ENCODE results near the gene FNBP1L. TPM values are rescaled to one million over a fixed set of nuclear protein-coding genes. Genes with fewer than 3 reads are reported as not detected.

The FNBP1L gene
- total RNA-seq, 4 donors from 2014 or later, result 6.1 to 24.7 (median 14.7) TPM

DNA sequence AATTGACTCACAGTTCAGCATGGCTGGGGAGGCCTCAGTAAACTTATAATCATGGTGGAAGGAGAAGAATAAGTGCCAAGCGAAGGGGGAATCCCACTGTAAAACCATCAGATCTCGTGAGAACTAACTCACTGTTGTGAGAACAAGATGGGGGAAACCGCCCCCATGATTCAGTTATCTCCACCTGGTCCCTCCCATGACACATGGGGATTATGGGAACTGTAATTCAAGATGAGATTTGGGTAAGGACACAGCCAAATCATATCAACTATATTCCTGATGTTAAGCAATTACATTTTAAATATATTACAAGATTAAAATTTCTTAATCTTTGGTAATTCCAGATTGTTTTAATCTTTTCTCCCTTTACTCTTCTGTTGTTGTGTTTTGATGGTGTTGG is 55.2 kb downstream of the FNBP1L start:
- ATAC-seq, result no peak
- no peak overlapping the region for H3K27ac ChIP-seq
- H3K27me3 ChIP-seq, result no peaks in the 10 kb centered on the region
- no peaks in the 10 kb centered on the region for H3K36me3 ChIP-seq
- H3K4me1 ChIP-seq, result no peaks in the 10 kb centered on the region
- TF ChIP-seq POLR2AphosphoS5 (IDR thresholded peaks at IDR 0.05) (no peak), POLR2A (IDR thresholded peaks at IDR 0.05) (no peak), EP300 (IDR thresholded peaks at IDR 0.05) (no peak)
- TF ChIP-seq, protein P1, sequence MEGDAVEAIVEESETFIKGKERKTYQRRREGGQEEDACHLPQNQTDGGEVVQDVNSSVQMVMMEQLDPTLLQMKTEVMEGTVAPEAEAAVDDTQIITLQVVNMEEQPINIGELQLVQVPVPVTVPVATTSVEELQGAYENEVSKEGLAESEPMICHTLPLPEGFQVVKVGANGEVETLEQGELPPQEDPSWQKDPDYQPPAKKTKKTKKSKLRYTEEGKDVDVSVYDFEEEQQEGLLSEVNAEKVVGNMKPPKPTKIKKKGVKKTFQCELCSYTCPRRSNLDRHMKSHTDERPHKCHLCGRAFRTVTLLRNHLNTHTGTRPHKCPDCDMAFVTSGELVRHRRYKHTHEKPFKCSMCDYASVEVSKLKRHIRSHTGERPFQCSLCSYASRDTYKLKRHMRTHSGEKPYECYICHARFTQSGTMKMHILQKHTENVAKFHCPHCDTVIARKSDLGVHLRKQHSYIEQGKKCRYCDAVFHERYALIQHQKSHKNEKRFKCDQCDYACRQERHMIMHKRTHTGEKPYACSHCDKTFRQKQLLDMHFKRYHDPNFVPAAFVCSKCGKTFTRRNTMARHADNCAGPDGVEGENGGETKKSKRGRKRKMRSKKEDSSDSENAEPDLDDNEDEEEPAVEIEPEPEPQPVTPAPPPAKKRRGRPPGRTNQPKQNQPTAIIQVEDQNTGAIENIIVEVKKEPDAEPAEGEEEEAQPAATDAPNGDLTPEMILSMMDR (IDR thresholded peaks at IDR 0.05), result no peak
- no peak overlapping the region for H3K4me3 ChIP-seq
- H3K9me3 ChIP-seq, result no peaks in the 10 kb centered on the region
- 89 to 93% methylated on average over 3 of the region's 3 CpGs for WGBS, 2 donors (ENCODE audit: low coverage in 1 of 2)

DNA sequence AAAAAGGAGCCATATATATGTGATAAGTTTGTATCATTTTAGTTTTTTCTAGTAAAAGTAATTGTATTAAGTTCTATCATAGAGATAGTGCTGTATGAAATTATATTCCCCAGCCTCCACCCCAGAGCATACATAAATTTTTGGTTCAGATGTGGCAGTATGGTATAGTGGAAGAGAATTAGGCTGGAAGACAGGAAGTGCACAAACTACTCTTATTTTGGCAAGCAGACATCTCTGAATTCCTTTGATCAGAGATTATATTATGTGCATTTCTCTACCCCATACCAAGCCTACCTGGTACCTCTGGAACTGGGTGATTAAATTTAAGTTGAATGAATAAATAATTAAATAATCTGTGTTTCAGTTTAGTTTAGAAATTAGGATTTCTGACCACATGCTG is 55.9 kb downstream of the FNBP1L start:
- Histone ChIP-seq H3K4me1 (no peaks in the 10 kb centered on the region), H3K4me3 (no peak overlapping the region), H3K9me3 (no peaks in the 10 kb centered on the region)

DNA sequence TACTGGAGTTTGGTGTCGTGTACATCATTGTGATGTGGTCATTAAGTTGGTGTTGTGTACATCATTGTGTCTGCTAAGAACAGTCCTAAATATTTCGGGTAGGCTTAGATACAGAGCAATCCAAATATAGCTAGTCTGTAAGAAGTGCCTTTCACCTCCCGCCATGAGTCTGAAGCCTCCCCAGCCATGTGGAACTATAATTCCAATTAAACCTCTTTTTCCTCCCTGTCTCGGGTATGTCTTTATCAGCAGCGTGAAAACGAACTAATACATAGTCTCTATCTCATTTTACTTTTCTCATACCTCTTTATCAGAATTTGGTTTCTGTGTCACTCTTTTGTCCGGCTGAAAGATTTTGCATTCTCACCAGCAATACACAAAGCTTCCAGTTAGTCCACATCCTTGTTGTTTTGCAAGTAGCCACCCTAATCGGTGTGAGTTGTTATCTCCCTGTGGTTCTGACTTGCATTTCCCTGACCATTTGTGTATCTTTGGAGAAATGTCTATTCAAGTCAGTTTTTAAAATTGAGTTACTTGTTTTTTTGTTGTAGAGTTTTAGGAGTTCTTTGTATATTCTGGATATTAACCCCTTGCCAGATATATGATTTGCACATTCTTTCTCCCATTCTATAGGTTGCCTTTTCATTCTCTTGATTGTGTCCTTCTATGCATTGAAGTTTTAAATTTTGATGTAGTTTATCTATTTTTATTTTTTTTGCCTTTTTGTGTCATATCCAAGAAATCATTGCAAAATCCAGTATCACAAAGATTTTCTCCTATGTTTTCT is 56.5 kb downstream of the FNBP1L start:
- Histone ChIP-seq H3K27ac (no peak overlapping the region), H3K36me3 (no peaks in the 10 kb centered on the region), H3K27me3 (no peaks in the 10 kb centered on the region), H3K4me3 (no peak overlapping the region), H3K4me1 (no peaks in the 10 kb centered on the region), H3K9me3 (no peaks in the 10 kb centered on the region)
- ATAC-seq, result no peak
- WGBS, 2 donors (ENCODE audit: low coverage in 1 of 2), result 90 to 98% methylated on average over 8 of the region's 8 CpGs
- TF ChIP-seq POLR2AphosphoS5 (IDR thresholded peaks at IDR 0.05) (no peak), EP300 (IDR thresholded peaks at IDR 0.05) (no peak), POLR2A (IDR thresholded peaks at IDR 0.05) (no peak)
- TF ChIP-seq, protein P1 (IDR thresholded peaks at IDR 0.05), result no peak

More for the DNA sequence above, 55.9 kb downstream of the FNBP1L start:
- Histone ChIP-seq H3K27ac (no peak overlapping the region), H3K27me3 (no peaks in the 10 kb centered on the region), H3K36me3 (no peaks in the 10 kb centered on the region)
- TF ChIP-seq POLR2AphosphoS5 (IDR thresholded peaks at IDR 0.05) (no peak), EP300 (IDR thresholded peaks at IDR 0.05) (no peak), POLR2A (IDR thresholded peaks at IDR 0.05) (no peak)
- TF ChIP-seq, protein P1 (IDR thresholded peaks at IDR 0.05), result no peak
- ATAC-seq, result no peak

DNA sequence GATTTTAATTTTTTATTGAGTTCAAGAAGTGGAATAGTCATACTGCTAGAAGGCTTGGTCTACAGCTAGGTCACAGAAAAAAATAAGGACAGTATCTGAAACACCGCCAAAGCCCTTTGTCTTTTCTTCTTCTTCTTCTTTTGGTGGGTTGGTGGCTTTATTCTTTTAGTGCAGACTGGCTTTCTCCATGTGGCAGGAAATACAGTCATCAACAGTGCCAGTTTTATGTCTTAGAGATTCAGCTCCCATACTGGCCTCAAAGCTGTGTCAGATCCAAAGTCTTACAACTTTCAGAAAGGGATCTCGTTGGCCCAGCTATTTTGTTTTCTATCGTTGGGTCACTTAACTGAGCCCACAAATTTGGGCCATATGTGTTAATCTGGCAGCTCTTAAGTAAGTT is 58.2 kb downstream of the FNBP1L start:
- Histone ChIP-seq H3K4me1 (no peaks in the 10 kb centered on the region), H3K4me3 (no peak overlapping the region), H3K27me3 (no peaks in the 10 kb centered on the region), H3K9me3 (no peaks in the 10 kb centered on the region), H3K27ac (no peak overlapping the region), H3K36me3 (no peaks in the 10 kb centered on the region)
- 71 to 92% methylated on average over 3 of the region's 3 CpGs for WGBS, 2 donors (ENCODE audit: low coverage in 1 of 2)
- TF ChIP-seq POLR2A (IDR thresholded peaks at IDR 0.05), result no peak
- TF ChIP-seq, protein P1 (IDR thresholded peaks at IDR 0.05), result no peak
- TF ChIP-seq POLR2AphosphoS5 (IDR thresholded peaks at IDR 0.05), result no peak
- no peak for TF ChIP-seq EP300 (IDR thresholded peaks at IDR 0.05)
- ATAC-seq, result no peak

DNA sequence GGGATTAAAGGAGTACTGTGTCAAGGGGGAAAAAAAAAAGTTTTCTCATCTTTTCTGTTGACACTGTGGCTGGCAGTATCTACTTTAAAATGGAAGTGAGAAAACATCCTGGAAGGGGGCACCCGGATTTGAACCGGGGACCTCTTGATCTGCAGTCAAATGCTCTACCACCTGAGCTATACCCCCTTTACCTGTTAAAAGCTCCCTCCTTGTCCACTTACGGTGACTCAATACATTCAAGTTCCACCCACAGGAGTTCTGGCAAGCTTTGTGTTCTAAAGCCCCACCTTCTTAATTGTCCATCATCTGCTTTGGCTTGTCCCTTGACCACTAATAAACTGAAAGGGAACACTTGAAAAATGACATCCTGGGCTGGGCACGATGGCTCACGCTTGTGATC is 68.2 kb downstream of the FNBP1L start:
- WGBS, 2 donors (ENCODE audit: low coverage in 1 of 2), result 82 to 93% methylated on average over 2 to 4 of the region's 5 CpGs
- ATAC-seq, result no peak

More for the DNA sequence above, 68.2 kb downstream of the FNBP1L start:
- Histone ChIP-seq H3K36me3 (no peaks in the 10 kb centered on the region), H3K27me3 (no peaks in the 10 kb centered on the region), H3K4me3 (no peak overlapping the region), H3K9me3 (no peaks in the 10 kb centered on the region), H3K4me1 (no peaks in the 10 kb centered on the region), H3K27ac (no peak overlapping the region)
- TF ChIP-seq POLR2A (IDR thresholded peaks at IDR 0.05), result no peak
- no peak for TF ChIP-seq POLR2AphosphoS5 (IDR thresholded peaks at IDR 0.05)
- TF ChIP-seq, protein P1 (IDR thresholded peaks at IDR 0.05), result no peak
- no peak for TF ChIP-seq EP300 (IDR thresholded peaks at IDR 0.05)
